Stomach (tissue), 4 donors: Measurements from ENCODE around the gene LAMTOR4.

ENCODE experiments used
- EP300 ChIP-seq: sonication (generic); formaldehyde crosslinking; IDR thresholded peaks from one replicate; pipeline ENCODE4 v1.6.1; 2017; ENCODE audit warnings: antibody characterized with exemption
- POLR2A ChIP-seq, 4 donors: fragments of 450-650 bp; IDR thresholded peaks; one replicate each; pipeline ENCODE4 v1.6.1; 2016; ENCODE audit warnings: antibody characterized with exemption in 4 of 4, control low read depth in 2 of 4, mild to moderate bottlenecking in 1 of 4, moderate library complexity in 1 of 4
- POLR2AphosphoS5 ChIP-seq, 3 donors: sonication (generic); formaldehyde crosslinking; IDR thresholded peaks; one replicate each; pipeline ENCODE4 v1.6.1; 2016; ENCODE audit warnings: antibody characterized with exemption in 3 of 3
- TF ChIP-seq, protein P1 (sequence below), 7 experiments: fragments of 450-650 bp in 4 of 7; fragments of 200-600 bp in 3 of 7; sonication (generic) in 3 of 7; IDR thresholded peaks; one replicate each; pipeline ENCODE4 v1.5.1; 2016 to 2019; ENCODE audit warnings: antibody characterized with exemption in 7 of 7, control low read depth in 2 of 7, mild to moderate bottlenecking in 1 of 7

DNA sequence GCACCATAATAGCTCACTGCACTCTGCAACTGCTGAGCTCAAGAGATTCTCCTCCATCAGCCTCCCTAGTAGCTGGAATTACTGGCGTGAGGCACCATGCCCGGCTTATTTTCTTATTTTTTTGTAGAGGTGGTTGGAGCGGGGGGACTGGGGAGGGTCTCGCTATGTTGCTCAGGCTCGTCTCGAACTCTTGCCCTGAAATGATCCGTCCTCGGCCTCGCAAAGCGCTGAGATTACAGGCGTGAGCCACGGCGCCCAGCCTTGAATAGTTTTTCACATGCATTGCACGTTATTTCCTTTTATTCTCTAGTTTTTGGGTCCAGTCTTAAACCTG, 526 bp upstream of the LAMTOR4 start:
- TF ChIP-seq POLR2A (IDR thresholded peaks at IDR 0.05) (no peak), EP300 (no peak), POLR2AphosphoS5 (IDR thresholded peaks at IDR 0.05) (no peak)
- TF ChIP-seq, protein P1, sequence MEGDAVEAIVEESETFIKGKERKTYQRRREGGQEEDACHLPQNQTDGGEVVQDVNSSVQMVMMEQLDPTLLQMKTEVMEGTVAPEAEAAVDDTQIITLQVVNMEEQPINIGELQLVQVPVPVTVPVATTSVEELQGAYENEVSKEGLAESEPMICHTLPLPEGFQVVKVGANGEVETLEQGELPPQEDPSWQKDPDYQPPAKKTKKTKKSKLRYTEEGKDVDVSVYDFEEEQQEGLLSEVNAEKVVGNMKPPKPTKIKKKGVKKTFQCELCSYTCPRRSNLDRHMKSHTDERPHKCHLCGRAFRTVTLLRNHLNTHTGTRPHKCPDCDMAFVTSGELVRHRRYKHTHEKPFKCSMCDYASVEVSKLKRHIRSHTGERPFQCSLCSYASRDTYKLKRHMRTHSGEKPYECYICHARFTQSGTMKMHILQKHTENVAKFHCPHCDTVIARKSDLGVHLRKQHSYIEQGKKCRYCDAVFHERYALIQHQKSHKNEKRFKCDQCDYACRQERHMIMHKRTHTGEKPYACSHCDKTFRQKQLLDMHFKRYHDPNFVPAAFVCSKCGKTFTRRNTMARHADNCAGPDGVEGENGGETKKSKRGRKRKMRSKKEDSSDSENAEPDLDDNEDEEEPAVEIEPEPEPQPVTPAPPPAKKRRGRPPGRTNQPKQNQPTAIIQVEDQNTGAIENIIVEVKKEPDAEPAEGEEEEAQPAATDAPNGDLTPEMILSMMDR (IDR thresholded peaks at IDR 0.05), result no peak
